Stimulated activated CD4-positive, alpha-beta T cell treated with anti-CD3 and anti-CD28 coated beads, TNF-alpha, amount 100 ng/mL, for 1 hour (primary cell): ENCODE measurements around the gene SLC25A13.

ENCODE experiments used
- DNase-seq, 3 donors: peaks; one replicate each; pipeline ENCODE4 v3.0.0-alpha.2; 2020; ENCODE audit warnings: low read depth in 3 of 3, low spot score in 1 of 3

The SLC25A13 gene

DNA sequence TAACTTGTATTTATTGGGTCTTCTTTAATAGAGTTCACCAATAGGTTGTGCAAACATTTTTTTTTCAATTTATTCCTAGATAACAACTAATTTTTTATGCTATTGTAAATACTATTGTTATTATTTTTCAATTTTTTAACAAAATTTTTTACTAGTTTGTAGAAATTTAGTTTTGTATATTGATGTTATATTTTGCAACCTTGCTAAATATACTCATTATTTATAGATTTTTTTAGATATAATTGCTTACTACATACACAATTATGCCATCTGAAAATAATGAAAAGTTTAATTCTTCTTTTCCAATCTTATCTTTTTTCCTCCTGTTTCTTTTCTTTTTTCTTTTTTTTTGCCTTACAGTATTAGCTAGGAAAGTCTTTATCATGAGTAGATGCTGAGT, 216.9 kb downstream of the SLC25A13 start:
- DNase-seq: no peak

DNA sequence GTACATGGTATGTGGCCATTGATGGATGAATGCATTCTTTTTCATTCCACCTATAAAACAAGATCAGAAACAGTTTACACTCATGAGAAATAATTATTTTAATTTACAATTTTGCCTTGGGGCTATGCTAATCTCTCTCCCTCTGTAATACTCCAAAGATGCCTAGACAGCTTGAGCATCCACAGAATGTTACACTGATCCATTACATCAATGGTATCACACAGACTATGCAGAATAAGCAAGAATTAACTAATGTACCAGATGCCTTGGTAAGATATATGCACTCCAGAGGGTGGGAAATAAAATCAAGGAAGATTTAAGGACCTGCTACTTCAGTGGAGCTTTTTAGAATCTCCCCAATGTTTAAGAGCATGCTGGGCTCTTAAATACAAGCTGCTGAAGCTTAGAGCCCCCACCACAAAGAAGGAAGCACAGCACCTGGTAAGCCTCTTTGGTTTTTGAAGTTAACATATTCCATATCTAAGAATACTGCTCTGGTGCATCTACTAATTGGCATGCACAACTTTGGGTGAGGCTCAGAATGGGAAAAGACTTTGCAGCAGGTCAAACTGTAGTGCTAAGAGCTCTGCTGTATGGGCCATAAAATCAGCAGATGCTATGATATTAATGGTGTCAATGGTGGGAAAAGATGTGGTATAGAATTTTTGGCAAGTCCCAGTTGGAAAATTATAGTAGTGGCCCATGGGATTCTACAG, 219.6 kb downstream of the SLC25A13 start:
- DNase-seq: no peak

GRCh38 chr7:96100737-96101136, 221.2 kb downstream of the SLC25A13 start:
- no peak for DNase-seq

GRCh38 chr7:96097835-96098234, 224.1 kb downstream of the SLC25A13 start:
- DNase-seq: no peak

GRCh38 chr7:96093435-96093834, 228.5 kb downstream of the SLC25A13 start:
- DNase-seq: no peak

GRCh38 chr7:96090756-96091155, 231.1 kb downstream of the SLC25A13 start:
- DNase-seq: no peak

DNA sequence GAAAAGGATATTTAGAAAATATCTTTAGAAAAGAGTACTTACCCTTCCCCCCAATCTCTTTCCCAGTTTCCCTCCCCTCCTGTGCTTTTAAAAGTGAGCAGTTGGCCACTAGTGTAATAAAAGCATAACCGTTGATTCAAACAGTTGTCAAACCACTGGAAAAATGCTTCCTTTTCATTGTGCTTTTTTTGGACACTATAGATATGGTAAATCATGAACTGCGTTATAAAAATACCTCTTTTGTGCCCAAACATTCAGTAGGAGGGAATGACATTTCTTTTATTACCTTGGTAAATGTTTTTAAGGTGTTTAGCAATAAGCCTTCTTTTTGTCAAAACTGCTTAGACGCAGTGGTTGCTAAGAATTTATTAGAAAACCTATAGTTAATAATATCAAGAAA, 232.4 kb downstream of the SLC25A13 start:
- DNase-seq: no peak

DNA sequence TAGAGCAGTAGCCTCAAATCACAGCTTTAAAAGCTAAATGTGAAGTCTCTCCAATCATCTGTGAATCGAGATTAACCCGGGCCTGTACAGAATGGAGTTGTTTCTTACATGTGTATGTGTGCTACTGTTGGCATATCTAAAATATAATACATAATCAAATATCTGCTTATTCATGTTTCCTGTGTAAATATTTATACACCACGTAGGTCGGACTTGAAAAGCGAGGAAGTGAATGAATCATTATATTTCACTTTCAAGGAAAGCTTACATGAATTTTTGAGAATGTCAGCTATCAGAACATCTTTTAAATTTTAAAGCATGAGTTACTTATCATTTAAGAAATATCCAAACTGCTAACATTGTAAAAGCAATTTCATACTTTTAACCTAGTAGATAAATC, 233.3 kb downstream of the SLC25A13 start:
- DNase-seq: no peak

GRCh38 chr7:96085953-96086352, 235.9 kb downstream of the SLC25A13 start:
- DNase-seq: no peak

DNA sequence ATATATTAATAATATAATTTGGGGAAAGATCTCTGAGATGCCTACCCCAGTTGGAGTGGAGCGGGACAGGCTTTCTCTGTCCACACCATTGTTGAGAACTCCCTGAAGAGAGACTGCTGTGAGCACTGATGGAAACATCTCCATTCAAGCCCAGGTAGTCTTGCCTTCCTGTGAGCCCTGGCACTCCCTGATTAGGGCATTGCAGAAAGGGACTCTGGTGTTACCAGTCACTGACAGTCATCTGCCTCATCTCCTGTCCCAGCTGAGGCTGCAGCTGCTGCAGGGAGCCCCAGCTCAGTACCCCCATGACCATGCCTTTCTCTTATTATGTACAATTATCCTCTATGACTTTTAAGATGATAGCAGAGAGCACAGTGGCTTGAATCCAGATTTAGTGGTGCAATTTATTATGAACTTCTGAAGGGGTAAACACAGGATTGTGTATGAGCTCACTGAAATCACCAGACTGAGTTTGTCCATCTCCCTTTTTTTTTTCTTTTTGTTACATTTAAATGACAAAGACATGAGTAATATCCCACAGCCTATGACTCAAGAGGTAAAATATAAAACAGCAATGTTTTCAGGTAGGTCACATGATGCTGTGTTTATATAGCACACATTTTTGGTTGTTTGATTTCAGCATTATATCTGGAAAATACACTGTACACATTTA, 236.9 kb downstream of the SLC25A13 start:
- no peak for DNase-seq

- no peak for DNase-seq
These were observed 241.9 kb downstream of the SLC25A13 start for GRCh38 chr7:96080027-96080426.

GRCh38 chr7:96076350-96076707, 245.6 kb downstream of the SLC25A13 start:
- DNase-seq: no peak

DNA sequence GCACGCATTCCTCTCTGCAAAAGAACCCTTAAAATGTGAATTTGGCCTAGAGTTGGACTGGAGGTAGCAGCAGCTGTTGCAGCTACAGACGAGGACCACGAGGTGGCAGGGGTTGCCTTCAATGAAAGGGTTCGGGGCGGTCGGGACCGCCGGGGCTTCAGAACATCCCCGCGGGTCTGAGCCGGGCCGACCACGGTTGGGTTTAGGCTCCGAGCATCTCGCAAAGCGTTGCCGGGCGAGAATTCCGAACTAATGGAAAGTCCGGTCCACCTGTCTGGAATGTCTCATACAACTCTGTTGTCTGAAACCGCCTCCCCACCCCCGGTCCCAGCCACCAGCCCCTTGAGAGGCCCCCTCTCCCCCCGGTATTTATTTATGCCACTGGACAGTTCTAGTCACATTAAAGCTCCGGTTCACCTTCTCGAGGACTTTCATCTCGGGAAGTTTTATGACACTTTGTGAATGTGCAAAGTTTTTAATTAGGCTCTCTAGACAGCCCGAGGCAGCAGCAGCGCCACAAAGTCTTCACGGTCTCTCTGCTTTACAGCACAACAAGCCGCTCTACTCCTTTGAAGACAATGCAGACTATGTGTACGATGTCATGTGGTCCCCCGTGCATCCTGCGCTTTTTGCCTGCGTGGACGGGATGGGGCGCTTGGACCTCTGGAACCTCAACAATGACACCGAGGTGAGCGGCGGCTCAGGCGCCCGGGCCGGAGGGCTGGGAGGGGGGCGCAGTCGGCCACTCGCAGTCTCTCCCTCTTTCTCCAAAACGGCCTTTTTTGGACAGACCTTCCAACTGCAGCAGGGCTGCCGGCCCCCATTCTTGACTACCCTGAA, 246.2 kb downstream of the SLC25A13 start:
- DNase-seq: peak in 2 of 3 donors; percentile 9 to 16

GRCh38 chr7:96074871-96075270, 247.0 kb downstream of the SLC25A13 start:
- no peak for DNase-seq
